T-cell (primary cell): Measurements from ENCODE around the gene CGB5. TPM values are rescaled to one million over a fixed set of nuclear protein-coding genes. Genes with fewer than 3 reads are reported as not detected.

Experiments
- ATAC-seq, 4 experiments: fragments of 200-7000 bp in 3 of 4; fragments of 150-1000 bp in 1 of 4; cut with Tn5 transposase; replicated peaks in 1 of 4; 1 replicate in 3 of 4; 2 replicates in 1 of 4; pipeline ENCODE4 v1.10.0; 2021; ENCODE audit warnings: moderate library complexity in 3 of 4, mild to moderate bottlenecking in 2 of 4, moderate number of reproducible peaks in 1 of 4
- CTCF ChIA-PET, 2 donors: fragments of 300-600 bp; sonication (Branson Sonifier 250); formaldehyde crosslinking; loops; one replicate each; lab custom pipeline; 2022; ENCODE audit warnings: antibody characterized with exemption in 2 of 2; lab: Charles Lee
- POLR2A ChIA-PET, 2 donors: fragments of 300-600 bp; sonication (Branson Sonifier 250); formaldehyde crosslinking; loops; one replicate each; lab custom pipeline; 2022; ENCODE audit warnings: antibody characterized with exemption in 2 of 2; lab: Charles Lee
- DNase-seq, 35 experiments: peaks; one replicate each; pipeline versions ENCODE4 v3.0.0 to v3.0.0-alpha.2; 2013 to 2023
- H3K27ac ChIP-seq: one replicate; pipeline ENCODE4 v1.5.1; 2013; ENCODE audit warnings: low read length
- H3K27me3 ChIP-seq, 2 experiments: replicated peaks in 1 of 2; 1 replicate in 1 of 2; 2 replicates in 1 of 2; pipeline versions ENCODE4 v1.6.1 to v1.7.0; 2013; ENCODE audit warnings: low read length in 1 of 2, mixed read lengths in 1 of 2; ENCODE audit not compliant: control insufficient read depth in 2 of 2, insufficient read depth in 2 of 2; ENCODE audit errors: extremely low read depth in 1 of 2
- H3K36me3 ChIP-seq, 2 donors: 1 replicate in 1 of 2; 2 replicates in 1 of 2; pipeline versions ENCODE4 v1.6.1 to v1.7.0; 2013; ENCODE audit warnings: low read length in 1 of 2; ENCODE audit not compliant: control insufficient read depth in 2 of 2, insufficient read depth in 1 of 2; ENCODE audit errors: extremely low read depth in 1 of 2
- H3K4me1 ChIP-seq, 2 experiments: 1 replicate in 1 of 2; 2 replicates in 1 of 2; pipeline versions ENCODE4 v1.6.1 to v1.7.0; 2013; ENCODE audit warnings: low read length in 2 of 2, mixed read lengths in 1 of 2; ENCODE audit not compliant: insufficient read depth in 2 of 2, control insufficient read depth in 1 of 2; ENCODE audit errors: extremely low read depth in 1 of 2
- H3K4me3 ChIP-seq, 2 donors: 1 replicate in 1 of 2; 2 replicates in 1 of 2; pipeline versions ENCODE4 v1.5.1 to v1.7.0; 2013; ENCODE audit warnings: mild to moderate bottlenecking in 2 of 2, low read length in 1 of 2, moderate library complexity in 1 of 2; ENCODE audit not compliant: control insufficient read depth in 1 of 2; ENCODE audit errors: extremely low read depth in 1 of 2
- H3K9me3 ChIP-seq: 2 replicates; pipeline ENCODE4 v1.7.0; 2013
- H3K27ac Mint-ChIP-seq, 2 donors: one replicate each; pipeline ENCODE4 v1.8.0; 2020 to 2021; ENCODE audit warnings: mild to moderate bottlenecking in 2 of 2, mixed read lengths in 2 of 2
- H3K27me3 Mint-ChIP-seq, 2 donors: one replicate each; pipeline ENCODE4 v1.8.0; 2021 to 2022; ENCODE audit warnings: mixed read lengths in 2 of 2
- H3K36me3 Mint-ChIP-seq: one replicate; pipeline ENCODE4 v1.8.0; 2021; ENCODE audit warnings: mixed read lengths
- H3K4me1 Mint-ChIP-seq, 3 donors: one replicate each; pipeline ENCODE4 v1.8.0; 2020 to 2022; ENCODE audit warnings: mixed read lengths in 3 of 3, mild to moderate bottlenecking in 1 of 3
- H3K4me3 Mint-ChIP-seq, 3 donors: one replicate each; pipeline ENCODE4 v1.8.0; 2020 to 2022; ENCODE audit warnings: mild to moderate bottlenecking in 3 of 3, mixed read lengths in 3 of 3, moderate library complexity in 3 of 3
- H3K9me3 Mint-ChIP-seq, 3 donors: one replicate each; pipeline ENCODE4 v1.8.0; 2020 to 2022; ENCODE audit warnings: mixed read lengths in 3 of 3
- WGBS: methylation state at CpG from one replicate; pipeline ENCODE4 v1.1.5; 2013; ENCODE audit warnings: missing lambda C conversion rate; ENCODE audit not compliant: insufficient coverage; 5-methylcytosine and 5-hydroxymethylcytosine counted together
- total RNA-seq, 35 experiments: library from RNA in 6 of 35; stranded (reverse) in 6 of 35; fragments of 120-200 nt in 1 of 35; gene quantifications; one replicate each; pipeline versions ENCODE4 v1.2.1 to v1.2.4 and lab custom pipeline; 2013 to 2026

Gene CGB5
- total RNA-seq, 5 donors from 2014 or later (not counting 1 experiment from before 2014, with no cell fraction given), result not detected

DNA sequence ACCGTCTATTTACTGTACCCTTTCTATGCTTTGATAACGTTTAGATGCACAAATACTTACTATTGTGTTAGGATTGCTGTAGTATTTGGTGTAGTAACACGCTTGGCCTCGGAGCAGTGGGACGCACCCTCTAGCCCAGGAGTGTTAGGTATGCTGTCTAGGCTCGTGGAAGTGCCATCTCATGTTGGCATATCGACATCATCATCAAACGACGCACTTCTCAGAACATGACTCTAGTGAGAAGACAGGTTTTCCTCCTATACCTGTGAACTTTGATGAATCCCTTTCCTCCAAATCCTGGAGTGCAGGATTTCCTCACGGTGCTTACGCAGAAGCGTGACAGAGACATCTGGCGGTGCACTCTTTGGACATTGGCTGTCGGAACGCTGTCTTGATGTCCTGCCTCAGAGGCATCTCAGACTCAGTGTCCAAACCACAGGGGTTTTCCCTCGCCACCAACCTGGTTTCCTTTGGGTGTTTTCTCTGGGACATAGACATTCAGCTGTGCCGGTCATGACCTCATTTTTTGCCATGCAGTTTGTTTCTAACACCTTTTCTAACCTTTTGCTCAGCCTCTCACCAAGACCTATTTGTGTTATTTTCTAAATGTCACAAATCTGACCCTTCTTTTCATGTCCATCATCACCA, 47.9 kb downstream of the CGB5 start:
- Histone ChIP-seq H3K4me1 (peaks cover 3 to 29% of the 10 kb centered on the region in 2 experiments), H3K9me3 (no peaks in the 10 kb centered on the region), H3K27me3 (no peaks in the 10 kb centered on the region), H3K4me3 (no peak overlapping the region), H3K27ac (no peak overlapping the region), H3K36me3 (peaks cover 19 to 75% of the 10 kb centered on the region in 2 donors)
- no peak for DNase-seq
- Mint-ChIP-seq H3K36me3 (peaks cover 41% of the 10 kb centered on the region), H3K27ac (no peak overlapping the region), H3K9me3 (no peaks in the 10 kb centered on the region), H3K4me1 (peaks cover 32 to 40% (median 37%) of the 10 kb centered on the region in 3 donors), H3K27me3 (no peaks in the 10 kb centered on the region), H3K4me3 (no peak overlapping the region)
- CTCF ChIA-PET, result no interaction called here
- WGBS, result 81% methylated on average over 15 of the region's 17 CpGs
- POLR2A ChIA-PET, result interaction anchor here in 1 of 2 donors (0.7 kb wide), 1 partner anchor 15 kb away, joined by 16 read pairs; no protein-coding TSS in a partner anchor
- no peak for ATAC-seq

DNA sequence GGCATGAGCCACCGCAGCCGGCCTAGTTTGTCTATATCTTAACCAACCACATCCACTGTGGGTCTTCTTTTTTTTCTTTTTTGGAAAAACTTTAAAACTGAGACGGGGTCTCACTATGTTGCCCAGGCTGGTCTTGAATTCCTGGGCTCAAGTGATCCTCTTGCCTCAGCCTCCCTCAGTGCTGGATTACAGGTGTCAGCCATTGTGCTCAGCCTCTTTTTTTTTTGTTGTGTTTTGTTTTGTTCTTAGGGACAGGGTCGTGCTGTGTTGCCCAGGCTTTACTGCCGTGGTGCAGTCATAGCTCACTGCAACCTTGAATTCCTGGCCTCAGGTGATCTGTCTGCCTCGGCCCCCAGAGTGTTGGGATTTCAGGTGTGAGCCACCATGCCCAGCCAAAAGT, 49.0 kb downstream of the CGB5 start:
- H3K36me3 ChIP-seq, result peaks cover 19 to 79% of the 10 kb centered on the region in 2 donors
- no peaks in the 10 kb centered on the region for H3K27me3 Mint-ChIP-seq
- CTCF ChIA-PET, result no interaction called here

More for the DNA sequence above, 49.0 kb downstream of the CGB5 start:
- no peak for ATAC-seq
- WGBS, result 100% methylated on average over 3 of the region's 6 CpGs
- Mint-ChIP-seq H3K27ac (no peak overlapping the region), H3K9me3 (no peaks in the 10 kb centered on the region), H3K4me1 (peaks cover 20 to 33% (median 31%) of the 10 kb centered on the region in 3 donors), H3K36me3 (peaks cover 36% of the 10 kb centered on the region), H3K4me3 (no peak overlapping the region)
- DNase-seq, result no peak
- Histone ChIP-seq H3K4me1 (peaks cover 0 to 21% of the 10 kb centered on the region in 2 experiments), H3K27me3 (no peaks in the 10 kb centered on the region), H3K27ac (no peak overlapping the region), H3K4me3 (no peak overlapping the region), H3K9me3 (no peaks in the 10 kb centered on the region)
- POLR2A ChIA-PET, result no interaction called here

Other genes starting within 250 kb of the CGB5 start
- gene BCAT2, start 232.8 kb upstream of the CGB5 start, total RNA-seq, result 10 to 100 TPM; 21.5 to 40.6 (median 36.6) TPM
- gene HSD17B14, start 207.4 kb upstream of the CGB5 start, total RNA-seq, result 1 to 10 TPM in 2 of 5 donors, under 1 TPM in 2, not detected in 1; 0.58 to 2.1 (median 1.1) TPM
- 10 to 100 TPM in 1 of 5 donors, 1 to 10 TPM in 4; 2.7 to 11.8 (median 5.2) TPM for gene PLEKHA4, start 175.2 kb upstream of the CGB5 start, total RNA-seq
- 100 to 1,000 TPM in 2 of 5 donors, 10 to 100 TPM in 3; 74.4 to 713 (median 93.6) TPM for gene PPP1R15A, start 171.4 kb upstream of the CGB5 start, total RNA-seq
- gene TULP2, start 145.1 kb upstream of the CGB5 start, total RNA-seq, result under 1 TPM in 1 of 5 donors, not detected in 4; 0.26 TPM
- gene NUCB1, start 143.5 kb upstream of the CGB5 start, total RNA-seq, result 100 to 1,000 TPM; 122 to 177 (median 165) TPM
- 1 to 10 TPM in 4 of 5 donors, under 1 TPM in 1; 0.93 to 1.7 (median 1.2) TPM for gene DHDH, start 110.1 kb upstream of the CGB5 start, total RNA-seq
- gene BAX, start 89.0 kb upstream of the CGB5 start, total RNA-seq, result 100 to 1,000 TPM in 3 of 5 donors, 10 to 100 TPM in 2; 76.6 to 201 (median 183) TPM
- gene FTL, start 78.5 kb upstream of the CGB5 start, total RNA-seq, result 1,000 to 10,000 TPM in 2 of 5 donors, 100 to 1,000 TPM in 3; 594 to 1,085 (median 906) TPM
- 10 to 100 TPM; 28.1 to 58.9 (median 52.4) TPM for gene GYS1, start 50.5 kb upstream of the CGB5 start, total RNA-seq
- gene RUVBL2, start 50.0 kb upstream of the CGB5 start, total RNA-seq, result 10 to 100 TPM; 20.3 to 48.7 (median 41.4) TPM
- under 1 TPM in 1 of 5 donors, not detected in 4; 0.57 TPM for gene LHB, start 26.8 kb upstream of the CGB5 start, total RNA-seq
- not detected for gene CGB3, start 19.5 kb upstream of the CGB5 start, total RNA-seq
- not detected for gene CGB2, start 12.0 kb upstream of the CGB5 start, total RNA-seq
- gene CGB1, start 7.0 kb upstream of the CGB5 start, total RNA-seq, result not detected
- gene CGB8, start 5.3 kb downstream of the CGB5 start, total RNA-seq, result not detected
- gene CGB7, start 13.9 kb downstream of the CGB5 start, total RNA-seq, result not detected
- gene NTF4, start 21.0 kb downstream of the CGB5 start, total RNA-seq, result not detected
- not detected for gene KCNA7, start 28.9 kb downstream of the CGB5 start, total RNA-seq
- 100 to 1,000 TPM; 406 to 704 (median 645) TPM for gene SNRNP70, start 41.6 kb downstream of the CGB5 start, total RNA-seq
- 10 to 100 TPM in 3 of 5 donors, 1 to 10 TPM in 2; 8.1 to 17.8 (median 12.9) TPM for gene LIN7B, start 70.5 kb downstream of the CGB5 start, total RNA-seq
- gene C19orf73, start 75.3 kb downstream of the CGB5 start, total RNA-seq, result 1 to 10 TPM; 2.1 to 3.7 (median 2.5) TPM
- 1 to 10 TPM; 3.8 to 4.7 (median 4.1) TPM for gene PPFIA3, start 75.7 kb downstream of the CGB5 start, total RNA-seq
- gene HRC, start 111.5 kb downstream of the CGB5 start, total RNA-seq, result not detected
- gene TRPM4, start 113.9 kb downstream of the CGB5 start, total RNA-seq, result under 1 TPM in 3 of 5 donors, not detected in 2; 0.43 to 0.89 (median 0.50) TPM